HepG2 (cell line): ENCODE measurements around the gene CDYL2. TPM values are rescaled to one million over a fixed set of nuclear protein-coding genes. Genes with fewer than 3 reads are reported as not detected.

Experiments
- ATF1 ChIP-seq: IDR thresholded peaks from 2 replicates; pipeline ENCODE4 v1.6.1; 2016; ENCODE audit warnings: mild to moderate bottlenecking, control low read depth
- CEBPZ ChIP-seq: IDR thresholded peaks from 2 replicates; pipeline ENCODE4 v1.6.1; 2012; ENCODE audit warnings: low read length, improper control_type of control experiment
- CHCHD3 ChIP-seq: sonication (generic); formaldehyde crosslinking; IDR thresholded peaks from 2 replicates; pipeline ENCODE4 v1.8.0; 2022; ENCODE audit warnings: mild to moderate bottlenecking, missing genetic modification reagents, moderate library complexity
- CREM ChIP-seq, 2 experiments: sonication (generic) in 1 of 2; formaldehyde crosslinking in 1 of 2; IDR thresholded peaks; 2 replicates each; pipeline versions ENCODE4 v1.4.0 to v1.6.1; 2016 to 2020; ENCODE audit warnings: antibody characterized with exemption in 1 of 2, mild to moderate bottlenecking in 1 of 2, missing genetic modification reagents in 1 of 2
- ELF1 ChIP-seq: sonication (generic); formaldehyde crosslinking; IDR thresholded peaks from 2 replicates; pipeline ENCODE4 v1.4.0; 2020; ENCODE audit warnings: missing genetic modification reagents
- FOXC1 ChIP-seq: sonication (generic); formaldehyde crosslinking; IDR thresholded peaks from 2 replicates; pipeline ENCODE4 v1.8.0; 2022; ENCODE audit warnings: mild to moderate bottlenecking, missing genetic modification reagents, borderline replicate concordance
- NFRKB ChIP-seq: fragments of 450-650 bp; IDR thresholded peaks from 2 replicates; pipeline ENCODE4 v1.6.1; 2017
- PBX2 ChIP-seq: IDR thresholded peaks from 2 replicates; pipeline ENCODE4 v1.6.1; 2016; ENCODE audit warnings: control low read depth
- TCF12 ChIP-seq, 2 experiments: fragments of 450-650 bp in 1 of 2; sonication (generic) in 1 of 2; formaldehyde crosslinking in 1 of 2; IDR thresholded peaks; 2 replicates each; pipeline versions ENCODE4 v1.6.1 to v1.8.0; 2017 to 2022; ENCODE audit warnings: antibody characterized with exemption in 1 of 2, mild to moderate bottlenecking in 1 of 2, missing genetic modification reagents in 1 of 2, moderate library complexity in 1 of 2
- U2AF1 ChIP-seq: fragments of 200-400 bp; formaldehyde crosslinking; optimal IDR thresholded peaks from 2 replicates; pipeline ENCODE3; 2017; ENCODE audit warnings: mild to moderate bottlenecking, low read depth, low read length
- ZBTB3 ChIP-seq: sonication (generic); formaldehyde crosslinking; IDR thresholded peaks from 2 replicates; pipeline ENCODE4 v1.4.0; 2020; ENCODE audit warnings: low read depth, mild to moderate bottlenecking, moderate library complexity, missing genetic modification reagents, borderline replicate concordance
- ZBTB4 ChIP-seq: sonication (generic); formaldehyde crosslinking; IDR thresholded peaks from 2 replicates; pipeline ENCODE4 v1.4.0; 2020; ENCODE audit warnings: missing genetic modification reagents, mild to moderate bottlenecking, borderline replicate concordance
- ZBTB7B ChIP-seq: sonication (generic); formaldehyde crosslinking; IDR thresholded peaks from 2 replicates; pipeline ENCODE4 v1.4.0; 2020; ENCODE audit warnings: missing genetic modification reagents
- ZFP37 ChIP-seq: sonication (generic); formaldehyde crosslinking; IDR thresholded peaks from 2 replicates; pipeline ENCODE4 v1.4.0; 2020; ENCODE audit warnings: missing genetic modification reagents, borderline replicate concordance
- ZNF143 ChIP-seq: sonication (generic); formaldehyde crosslinking; IDR thresholded peaks from 2 replicates; pipeline ENCODE4 v1.4.0; 2020; ENCODE audit warnings: missing genetic modification reagents
- ZNF333 ChIP-seq: sonication (generic); formaldehyde crosslinking; IDR thresholded peaks from 2 replicates; pipeline ENCODE4 v1.4.0; 2020; ENCODE audit warnings: mild to moderate bottlenecking, missing genetic modification reagents, borderline replicate concordance
- ZNF468 ChIP-seq: sonication (generic); formaldehyde crosslinking; IDR thresholded peaks from 2 replicates; pipeline ENCODE4 v1.8.0; 2022; ENCODE audit warnings: mild to moderate bottlenecking, moderate library complexity, missing genetic modification reagents
- ZNF552 ChIP-seq: sonication (generic); formaldehyde crosslinking; IDR thresholded peaks from 2 replicates; pipeline ENCODE4 v1.9.0; 2022; ENCODE audit warnings: missing genetic modification reagents, mild to moderate bottlenecking, borderline replicate concordance
- ZNF670 ChIP-seq: sonication (generic); formaldehyde crosslinking; IDR thresholded peaks from 2 replicates; pipeline ENCODE4 v1.8.0; 2022; ENCODE audit warnings: mild to moderate bottlenecking, missing genetic modification reagents, borderline replicate concordance
- ZNF737 ChIP-seq: sonication (generic); formaldehyde crosslinking; IDR thresholded peaks from 2 replicates; pipeline ENCODE4 v1.5.0; 2020; ENCODE audit warnings: missing genetic modification reagents, mild to moderate bottlenecking, borderline replicate concordance
- ZNF761 ChIP-seq: sonication (generic); formaldehyde crosslinking; conservative IDR thresholded peaks from 2 replicates; pipeline ENCODE4 v1.4.0; 2020; ENCODE audit warnings: mild to moderate bottlenecking, missing genetic modification reagents
- ZNF777 ChIP-seq: sonication (generic); formaldehyde crosslinking; IDR thresholded peaks from 2 replicates; pipeline ENCODE4 v1.4.0; 2020; ENCODE audit warnings: missing genetic modification reagents
- ZNF816 ChIP-seq: sonication (generic); formaldehyde crosslinking; IDR thresholded peaks from 2 replicates; pipeline ENCODE4 v1.8.0; 2022; ENCODE audit warnings: missing genetic modification reagents, mild to moderate bottlenecking, borderline replicate concordance
- ZSCAN29 ChIP-seq: sonication (generic); formaldehyde crosslinking; conservative IDR thresholded peaks from 2 replicates; pipeline ENCODE4 v1.4.0; 2020; ENCODE audit warnings: mild to moderate bottlenecking, missing genetic modification reagents
- polyA plus RNA-seq, 8 experiments: library from polyadenylated mRNA; depleted of rRNA in 3 of 8; stranded (reverse) in 7 of 8; unstranded in 1 of 8; fragments of >200 nt; fragmentation: Illumina TruSeq in 4 of 8; extraction: Trizol in 4 of 8; gene quantifications; 2 replicates each; pipeline versions ENCODE4 v1.2.1 to v1.2.3, GENCODE V29; 2011 to 2016; ENCODE audit warnings: low read depth in 4 of 8, missing spikeins in 1 of 8, mixed read lengths in 1 of 8; ENCODE audit not compliant: insufficient read depth in 1 of 8
- total RNA-seq, 5 experiments: library from RNA; depleted of rRNA; stranded (reverse); fragments of >200 nt; fragmentation: Illumina TruSeq; extraction: Trizol; gene quantifications; 2 replicates each; pipeline ENCODE4 v1.2.3, GENCODE V29; 2016; ENCODE audit warnings: low read depth in 1 of 5

Gene CDYL2
- total and polyA plus RNA-seq, 2 of the 13 experiments (the other 11 are each of a cell fraction or from before 2014, with no cell fraction given): 0.07 to 0.35 TPM

GRCh38 chr16:80828495-80828894, 24.1 kb upstream of the CDYL2 start (continued):
- TF ChIP-seq FOXC1 (no peak), ZNF552 (no peak), ELF1 (CRISPR knock-in tag) (no peak), ZBTB7B (CRISPR knock-in tag) (no peak), ZNF737 (CRISPR knock-in tag) (no peak), ZNF670 (CRISPR knock-in tag) (no peak), U2AF1 (no peak), ZSCAN29 (no peak), ZNF468 (no peak), CHCHD3 (CRISPR knock-in tag) (no peak), CREM (IDR thresholded peaks at IDR 0.05) (no peak), CREM (CRISPR knock-in tag; IDR thresholded peaks at IDR 0.05) (no peak), ZNF816 (CRISPR knock-in tag) (no peak), PBX2 (no peak), ATF1 (CRISPR knock-in tag) (no peak), TCF12 (IDR thresholded peaks at IDR 0.05) (no peak), TCF12 (CRISPR knock-in tag; IDR thresholded peaks at IDR 0.05) (no peak), CEBPZ (no peak), ZNF777 (CRISPR knock-in tag) (no peak), ZFP37 (no peak), ZBTB4 (CRISPR knock-in tag) (no peak), ZNF761 (CRISPR knock-in tag) (no peak), ZNF143 (CRISPR knock-in tag) (no peak), ZBTB3 (no peak), ZNF333 (CRISPR knock-in tag) (no peak), NFRKB (no peak)
